Activated CD4-positive, alpha-beta T cell treated with anti-CD3 and anti-CD28 coated beads, Interleukin-2, amount 50 U/mL, for 16 hours (primary cell): ENCODE data around the gene HTR3D.
"Not testable (repeated sequence)": the region's sequence is repeated elsewhere in the genome, so short reads cannot be mapped to it uniquely, and the experiment has no call there.

Experiments
- DNase-seq: peaks from one replicate; pipeline ENCODE4 v3.0.0-alpha.2; 2020

Gene HTR3D, protein sequence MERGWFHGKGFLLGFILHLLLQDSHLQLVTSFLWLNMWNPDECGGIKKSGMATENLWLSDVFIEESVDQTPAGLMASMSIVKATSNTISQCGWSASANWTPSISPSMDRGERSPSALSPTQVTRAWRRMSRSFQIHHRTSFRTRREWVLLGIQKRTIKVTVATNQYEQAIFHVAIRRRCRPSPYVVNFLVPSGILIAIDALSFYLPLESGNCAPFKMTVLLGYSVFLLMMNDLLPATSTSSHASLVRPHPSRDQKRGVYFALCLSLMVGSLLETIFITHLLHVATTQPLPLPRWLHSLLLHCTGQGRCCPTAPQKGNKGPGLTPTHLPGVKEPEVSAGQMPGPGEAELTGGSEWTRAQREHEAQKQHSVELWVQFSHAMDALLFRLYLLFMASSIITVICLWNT

DNA sequence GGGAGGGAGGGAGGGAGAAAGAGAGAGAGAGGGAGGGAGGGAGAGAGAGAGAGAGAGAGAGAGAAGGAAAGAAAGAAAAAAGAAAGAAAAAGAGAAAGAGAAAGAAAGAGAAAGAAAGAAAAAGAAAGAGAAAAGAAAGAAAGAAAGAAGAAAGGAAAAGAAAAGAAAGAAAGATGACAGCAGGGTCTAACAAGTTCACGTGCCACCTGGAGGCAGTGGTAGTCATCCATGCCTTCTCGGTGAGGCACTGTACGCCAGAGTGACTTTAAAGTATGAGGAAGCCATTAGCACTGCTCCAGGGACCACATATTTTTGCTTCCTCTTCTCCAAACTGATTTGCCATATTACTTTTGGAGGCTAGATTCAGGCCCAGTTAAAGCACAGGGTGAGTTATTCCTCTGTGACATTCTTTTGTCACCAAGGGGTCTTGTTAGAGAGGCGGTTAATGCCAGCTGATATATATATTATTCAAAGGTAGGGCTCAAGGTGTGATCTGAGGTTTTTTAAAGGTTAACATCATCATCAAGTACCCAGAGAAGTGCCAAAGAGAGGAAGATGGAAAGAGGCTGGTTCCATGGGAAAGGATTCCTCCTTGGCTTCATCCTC, at the start of gene HTR3D:
HTR3D (plus strand) TSS at position 556 of the 606 bp plus-strand sequence; CDS start at position 556, 0 bp downstream.
- DNase-seq: no peak

DNA sequence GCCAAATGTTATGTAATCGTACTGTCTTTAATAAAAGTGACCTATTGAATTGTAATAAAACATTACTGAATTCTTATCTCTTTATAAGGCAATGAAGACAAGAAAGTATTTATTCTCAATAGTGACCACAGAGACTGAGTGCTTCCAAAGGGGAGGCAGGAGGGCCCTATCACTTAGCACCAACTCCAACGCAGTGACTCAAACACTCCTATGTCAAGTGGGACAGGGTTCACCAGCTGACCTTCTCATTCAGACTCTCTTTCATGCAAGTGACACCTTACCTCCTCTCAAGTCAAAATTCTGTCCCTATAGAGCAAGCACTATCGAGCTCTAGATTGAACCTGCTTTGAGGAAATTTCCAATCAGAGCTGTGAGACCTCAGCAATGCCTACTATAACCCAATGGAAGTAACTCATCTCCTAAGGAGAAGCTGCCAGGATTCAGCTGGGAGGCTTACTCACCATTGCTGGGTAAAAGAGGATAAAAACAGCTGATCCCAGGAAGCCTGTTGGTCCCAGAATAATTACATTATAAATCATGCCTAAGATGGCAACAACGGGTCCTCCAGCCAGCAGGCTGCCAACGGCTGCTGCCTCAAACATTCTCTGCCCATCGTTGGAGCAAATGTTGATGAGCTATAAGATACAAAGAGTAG, 49.4 kb upstream of the HTR3D start:
- DNase-seq: no peak

DNA sequence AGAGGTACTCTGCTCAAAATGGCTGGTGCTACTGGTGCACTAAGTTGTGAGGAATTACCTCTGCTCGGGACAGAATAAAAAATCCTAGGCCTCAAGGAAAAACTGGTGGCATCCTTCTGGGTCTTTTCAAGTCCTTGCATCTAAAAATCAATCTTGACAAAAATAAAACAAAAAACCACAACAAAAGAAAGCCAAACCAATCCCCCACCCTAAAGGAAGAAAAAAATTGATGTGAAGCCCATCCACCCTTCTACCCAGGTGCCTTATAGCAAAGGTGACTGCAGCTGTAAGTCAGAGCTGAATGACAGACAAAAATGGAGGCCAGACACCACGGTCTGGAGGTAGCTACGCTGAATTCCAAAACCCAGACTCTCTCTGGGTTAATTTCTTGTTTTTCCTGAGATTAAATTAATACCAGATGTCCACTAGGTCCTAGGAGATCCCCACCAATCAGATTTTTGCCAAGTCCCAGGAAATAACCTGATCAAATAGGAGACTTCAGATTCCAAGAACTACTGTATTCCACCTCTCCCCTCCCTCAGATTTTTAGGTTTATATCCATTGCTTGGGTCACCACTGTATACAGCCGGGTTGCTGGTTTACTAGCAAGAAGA, 47.3 kb upstream of the HTR3D start:
- DNase-seq: no peak

DNA sequence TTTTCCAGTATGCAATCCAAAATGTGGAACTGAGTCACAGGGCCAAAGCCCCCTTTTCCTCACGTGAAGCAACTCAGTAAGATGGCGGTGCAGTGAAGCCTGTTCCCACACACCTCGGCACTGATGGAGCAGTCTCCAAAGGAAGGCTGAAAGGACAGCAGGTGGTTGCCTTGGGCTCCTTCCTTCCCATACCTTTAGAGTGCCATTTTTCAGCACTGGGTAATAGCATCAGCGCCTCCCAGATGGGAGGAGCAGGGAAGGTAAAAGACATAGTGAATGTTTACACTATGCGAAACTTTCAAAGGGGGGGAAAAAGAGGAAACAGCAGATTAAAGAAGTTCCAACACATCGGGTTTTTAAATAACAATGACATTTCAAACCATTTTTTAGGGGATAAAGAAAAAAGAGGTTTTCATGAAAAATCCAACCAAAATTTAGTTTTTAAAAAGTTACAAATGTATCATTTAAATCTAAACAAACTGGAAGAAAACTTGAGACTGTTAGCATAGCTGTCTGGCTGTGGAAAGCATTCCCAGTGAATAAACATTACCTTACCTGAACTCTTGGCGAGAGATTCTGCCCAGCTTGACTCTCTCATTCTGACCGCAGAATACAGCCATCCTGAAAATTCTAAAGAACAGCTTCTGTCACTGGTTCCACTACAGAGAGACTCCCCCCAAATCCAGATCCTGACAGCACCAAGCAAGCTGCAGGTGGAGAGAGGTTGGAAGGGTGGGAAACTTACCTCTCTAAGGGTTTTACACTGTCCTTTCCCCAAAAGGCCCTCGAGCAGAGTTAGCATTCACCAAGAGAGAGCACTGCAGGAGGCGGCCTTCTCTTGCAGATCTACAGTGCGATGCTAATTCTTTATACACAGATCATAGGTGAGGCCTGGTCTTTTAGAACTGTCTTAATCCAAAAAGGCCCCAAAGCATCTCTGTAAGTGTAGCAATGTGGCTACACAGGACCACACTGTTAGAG, 46.5 kb upstream of the HTR3D start:
- DNase-seq: no peak

DNA sequence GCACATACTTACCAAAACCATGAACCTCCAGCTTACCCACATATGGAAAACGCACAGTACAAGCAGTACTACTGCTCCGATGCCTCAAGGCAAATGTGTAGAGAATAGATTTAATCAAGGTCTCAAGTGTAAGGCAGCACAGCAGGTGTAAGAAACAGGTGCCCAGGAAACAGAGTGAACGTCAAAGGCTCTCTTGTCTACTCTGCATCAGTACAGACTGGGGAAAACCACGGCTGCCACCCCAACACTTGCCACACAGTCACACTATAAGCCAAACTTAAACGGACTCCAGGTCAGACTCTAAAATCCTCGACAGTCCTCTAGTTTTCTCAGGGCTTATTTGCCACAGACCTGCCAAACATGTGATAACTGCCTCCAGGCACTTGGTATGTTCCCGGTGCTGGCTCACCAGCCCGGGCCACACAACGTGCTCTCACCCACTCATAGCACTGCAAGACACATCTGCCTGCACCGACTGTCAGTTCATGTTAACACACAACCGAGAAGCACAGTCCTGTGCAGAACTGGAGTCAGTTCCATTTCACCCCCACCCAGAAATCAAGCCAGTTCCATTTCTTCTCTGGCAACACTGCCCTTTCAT, 44.4 kb upstream of the HTR3D start:
- DNase-seq: no peak

DNA sequence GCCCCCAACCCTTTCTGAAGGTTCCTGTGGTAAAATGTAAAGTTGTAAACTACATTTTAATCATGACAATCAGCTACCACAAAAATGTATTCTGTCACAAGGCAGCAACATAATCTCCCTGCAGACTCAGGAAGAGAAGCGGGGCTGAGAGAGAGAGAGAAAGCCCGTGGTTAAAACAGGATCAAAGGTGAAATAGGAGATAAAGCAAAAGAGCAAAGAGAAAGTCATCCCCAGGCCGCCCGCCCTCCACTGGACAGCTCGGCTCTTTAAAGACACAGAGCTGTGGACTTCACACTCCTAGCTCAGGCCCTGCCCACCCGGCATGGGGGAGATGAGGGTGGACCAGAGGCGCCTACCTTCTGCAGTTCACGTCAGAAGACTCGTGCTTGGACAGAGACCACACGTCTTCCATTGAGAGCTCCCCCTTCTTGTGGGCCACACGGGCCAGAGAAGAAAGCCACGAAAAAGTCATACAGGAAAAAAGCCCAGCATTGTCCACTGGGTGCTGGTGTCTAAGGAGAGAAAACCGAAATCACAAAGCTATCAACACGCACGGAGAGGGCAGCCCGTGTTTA, 43.2 kb upstream of the HTR3D start:
- DNase-seq: no peak

DNA sequence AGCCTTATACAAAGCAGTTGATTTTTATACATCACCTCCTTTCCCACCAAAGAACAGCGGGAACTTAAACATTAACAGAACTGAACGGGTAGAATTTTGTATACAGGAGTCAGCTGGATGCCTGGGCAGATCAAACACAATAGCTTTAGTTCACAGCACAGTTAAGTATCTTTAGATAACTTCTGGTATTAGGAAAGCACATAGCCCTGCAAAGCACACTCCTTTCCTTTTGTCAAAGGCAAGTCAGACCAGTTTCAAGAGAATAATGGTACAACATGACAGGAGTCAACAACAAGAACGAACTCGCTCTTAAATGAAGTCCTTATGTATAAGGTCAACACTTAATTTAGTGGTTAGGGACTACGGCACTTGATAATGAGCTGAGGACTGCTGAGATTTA, 40.1 kb upstream of the HTR3D start:
- no peak for DNase-seq

DNA sequence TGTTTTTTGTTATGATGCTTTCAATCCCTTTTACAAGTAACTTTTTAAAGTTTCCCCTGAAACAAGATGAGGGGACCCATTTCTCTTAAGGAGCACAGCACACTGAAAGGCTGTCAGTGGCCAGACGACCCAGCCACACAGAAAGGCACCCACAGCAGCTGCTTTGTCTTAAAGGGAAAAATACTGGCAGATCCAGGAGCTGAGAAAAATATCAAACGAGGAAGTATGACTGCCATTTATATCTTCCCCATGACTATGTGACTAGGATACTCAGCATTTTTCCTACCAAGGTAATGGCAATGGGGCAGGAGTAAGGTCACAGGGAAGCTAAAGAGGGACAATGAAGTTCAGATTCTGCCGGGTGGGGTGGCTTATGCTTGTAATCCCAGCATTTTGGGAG, 29.8 kb upstream of the HTR3D start:
- no peak for DNase-seq

DNA sequence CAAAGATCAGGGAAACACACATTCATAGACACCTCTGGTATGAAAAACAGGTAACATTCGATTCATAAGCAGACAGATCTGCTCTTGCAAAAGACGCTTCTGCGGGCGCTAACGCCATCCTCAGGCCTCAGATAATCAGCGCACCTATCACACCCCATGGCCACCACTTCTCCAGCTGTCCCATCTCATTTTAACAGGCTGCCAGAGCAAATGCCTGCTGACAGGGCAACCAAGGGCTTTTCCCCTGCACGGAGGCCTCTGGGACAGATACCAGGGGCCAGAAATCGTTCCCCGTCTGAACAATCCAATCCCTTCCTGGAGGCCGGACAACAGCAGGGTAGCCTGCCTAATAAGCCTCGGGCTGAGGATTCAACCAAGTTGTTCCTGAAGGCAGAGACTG, 29.1 kb upstream of the HTR3D start:
- no peak for DNase-seq

DNA sequence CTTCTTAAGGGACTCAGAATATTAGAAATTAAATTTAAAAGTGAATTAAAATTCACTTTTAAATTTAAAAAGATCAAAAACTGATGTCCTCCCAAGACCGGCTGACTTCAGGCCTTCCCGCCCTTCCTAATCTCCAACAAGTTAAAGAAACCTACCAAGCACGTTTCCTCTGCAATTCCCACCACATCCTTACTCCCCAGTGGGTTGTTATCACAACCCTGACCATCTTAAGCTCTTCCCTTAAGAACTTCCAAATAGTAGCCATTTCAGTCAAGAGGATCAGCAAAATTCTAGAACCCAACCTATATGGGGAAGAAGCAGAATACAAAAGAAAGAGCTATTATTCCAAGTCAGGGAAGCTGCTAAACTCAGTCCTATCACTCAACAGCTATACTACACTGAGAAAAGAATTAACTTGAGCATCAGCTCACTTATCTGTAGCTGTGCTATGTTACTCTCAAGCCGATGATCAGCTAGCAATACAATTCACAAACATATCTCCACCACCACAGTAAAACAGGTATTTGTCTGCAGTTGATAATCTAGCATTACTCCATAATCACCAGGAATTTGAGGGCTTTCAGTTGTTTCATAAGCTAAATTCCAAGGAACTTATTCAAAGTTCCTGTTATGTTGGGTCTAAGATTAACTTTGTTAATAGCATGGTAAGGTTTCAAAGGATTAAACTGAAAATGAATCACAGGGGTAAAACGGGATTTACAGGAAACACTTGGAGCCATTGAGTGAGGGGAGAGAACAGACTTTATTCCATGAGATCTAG, 28.2 kb upstream of the HTR3D start:
- DNase-seq: no peak

DNA sequence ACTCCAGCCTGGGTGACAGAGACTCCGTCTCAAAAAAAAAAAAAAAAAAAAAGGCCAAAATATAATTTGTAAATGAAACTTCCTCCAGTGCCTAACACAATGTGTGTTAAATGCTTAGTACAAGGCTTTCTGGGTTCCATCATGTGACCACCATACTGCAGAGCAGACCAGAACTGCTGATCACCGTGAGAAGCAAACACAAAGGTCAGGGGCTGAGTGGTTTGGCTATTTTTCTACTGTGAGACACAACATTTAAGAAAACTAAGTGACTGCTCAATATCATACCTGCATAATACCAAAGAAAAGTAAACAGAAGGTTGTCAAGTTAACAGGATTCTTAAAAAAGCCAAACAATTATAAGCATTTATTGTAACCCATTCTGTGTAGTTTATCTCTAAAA, 27.1 kb upstream of the HTR3D start:
- DNase-seq: no peak

DNA sequence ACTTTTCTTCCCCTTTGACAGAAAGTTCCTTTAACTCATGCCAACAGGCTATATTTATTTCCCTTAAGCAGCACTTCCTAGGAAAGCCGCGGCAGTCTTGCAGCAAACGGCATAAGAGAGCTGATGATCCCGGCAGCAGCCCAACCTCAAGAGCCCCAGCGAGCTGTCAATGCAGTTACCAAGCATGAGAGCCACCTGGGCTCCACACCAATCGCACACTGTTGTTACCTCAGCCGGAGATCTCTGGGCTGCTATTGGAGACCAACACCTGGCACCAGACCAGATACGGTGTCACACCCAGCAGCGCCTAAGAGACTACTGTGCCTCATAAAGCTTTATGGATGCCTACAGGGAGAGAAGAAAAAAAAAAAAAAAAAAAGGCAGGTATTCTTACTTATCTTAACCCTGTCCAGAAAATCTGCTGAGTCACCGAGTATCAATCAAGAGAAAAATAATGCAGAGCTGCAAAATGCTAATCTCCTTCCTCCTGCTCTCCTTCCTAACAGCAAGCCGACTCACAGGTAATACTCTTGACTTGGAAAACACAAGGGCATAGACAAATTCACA, 25.5 kb upstream of the HTR3D start:
- DNase-seq: no peak

DNA sequence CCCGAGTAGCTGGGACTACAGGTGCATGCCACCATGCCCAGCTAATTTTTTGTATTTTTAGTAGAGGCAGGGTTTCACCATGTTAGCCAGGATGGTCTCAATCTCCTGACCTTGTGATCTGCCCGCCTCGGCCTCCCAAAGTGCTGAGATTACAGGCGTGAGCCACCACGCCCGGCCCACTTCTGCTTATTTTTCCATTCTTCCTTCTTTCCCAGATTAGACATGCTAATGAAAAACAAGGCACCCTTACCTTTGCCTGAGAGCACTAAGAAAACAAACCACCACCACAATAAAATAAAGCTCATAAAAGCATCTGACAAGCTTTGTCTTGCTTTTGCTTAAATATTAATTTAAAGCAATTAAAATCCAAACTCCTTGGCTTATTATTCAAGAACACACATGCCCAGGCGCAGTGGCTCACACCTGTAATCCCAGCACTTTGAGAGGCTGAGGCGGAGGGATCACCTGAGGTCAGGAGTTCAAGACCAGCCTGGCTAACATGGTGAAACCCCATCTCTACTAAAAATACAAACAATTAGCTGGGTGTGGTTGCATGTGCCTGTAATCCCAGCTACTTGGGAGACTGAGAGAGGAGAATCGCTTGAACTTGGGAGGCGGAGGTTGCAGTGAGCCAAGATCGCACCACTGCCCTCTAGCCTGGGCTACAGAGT, 24.3 kb upstream of the HTR3D start:
- not testable (repeated sequence) for DNase-seq

DNA sequence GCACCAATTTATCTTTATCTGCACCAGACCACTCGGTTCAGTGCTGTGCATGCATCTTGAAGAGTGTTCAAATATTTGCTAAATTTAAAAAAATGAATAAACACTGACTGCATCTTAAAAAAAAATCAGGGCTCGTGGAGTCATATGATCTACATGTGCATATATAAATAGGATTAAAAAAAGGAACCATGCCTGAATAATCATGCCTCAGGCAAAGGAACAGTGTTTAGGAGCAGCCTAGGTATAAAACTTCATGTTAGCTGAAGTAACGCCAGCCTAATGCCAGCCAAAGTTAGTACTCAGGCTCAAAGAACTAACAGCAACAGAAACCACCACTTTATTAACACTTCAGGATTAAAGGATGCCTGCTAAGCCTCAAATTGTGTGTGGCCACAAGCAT, 23.4 kb upstream of the HTR3D start:
- DNase-seq: no peak

DNA sequence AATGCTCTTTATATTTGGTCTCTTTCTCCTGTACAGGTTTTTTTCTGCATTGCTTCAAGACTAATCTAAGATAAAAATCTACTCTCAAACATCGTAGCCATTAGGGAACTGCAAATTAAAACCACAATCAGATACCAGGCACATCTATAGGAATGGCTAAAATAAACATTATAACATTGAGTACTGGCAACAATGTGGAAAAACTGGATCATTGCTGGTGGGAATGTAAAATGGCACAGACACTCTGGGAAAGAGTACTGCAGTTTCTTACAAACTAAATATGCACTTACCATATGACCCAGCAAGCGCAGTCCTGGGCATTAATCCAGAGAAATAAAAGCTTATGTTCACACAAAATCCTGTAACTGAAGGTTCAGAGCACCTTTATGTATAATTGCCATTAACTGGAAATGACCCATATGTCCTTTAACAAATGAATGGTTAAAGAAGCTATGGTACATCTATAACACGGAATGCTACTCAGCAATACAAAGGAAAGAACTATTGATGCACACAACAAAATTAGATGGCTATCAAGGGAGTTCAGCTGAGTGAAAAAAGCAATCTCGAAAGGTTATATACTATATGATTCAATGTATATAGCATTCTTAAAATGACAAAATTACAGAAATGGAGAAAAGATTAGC, 20.2 kb upstream of the HTR3D start:
- no peak for DNase-seq

DNA sequence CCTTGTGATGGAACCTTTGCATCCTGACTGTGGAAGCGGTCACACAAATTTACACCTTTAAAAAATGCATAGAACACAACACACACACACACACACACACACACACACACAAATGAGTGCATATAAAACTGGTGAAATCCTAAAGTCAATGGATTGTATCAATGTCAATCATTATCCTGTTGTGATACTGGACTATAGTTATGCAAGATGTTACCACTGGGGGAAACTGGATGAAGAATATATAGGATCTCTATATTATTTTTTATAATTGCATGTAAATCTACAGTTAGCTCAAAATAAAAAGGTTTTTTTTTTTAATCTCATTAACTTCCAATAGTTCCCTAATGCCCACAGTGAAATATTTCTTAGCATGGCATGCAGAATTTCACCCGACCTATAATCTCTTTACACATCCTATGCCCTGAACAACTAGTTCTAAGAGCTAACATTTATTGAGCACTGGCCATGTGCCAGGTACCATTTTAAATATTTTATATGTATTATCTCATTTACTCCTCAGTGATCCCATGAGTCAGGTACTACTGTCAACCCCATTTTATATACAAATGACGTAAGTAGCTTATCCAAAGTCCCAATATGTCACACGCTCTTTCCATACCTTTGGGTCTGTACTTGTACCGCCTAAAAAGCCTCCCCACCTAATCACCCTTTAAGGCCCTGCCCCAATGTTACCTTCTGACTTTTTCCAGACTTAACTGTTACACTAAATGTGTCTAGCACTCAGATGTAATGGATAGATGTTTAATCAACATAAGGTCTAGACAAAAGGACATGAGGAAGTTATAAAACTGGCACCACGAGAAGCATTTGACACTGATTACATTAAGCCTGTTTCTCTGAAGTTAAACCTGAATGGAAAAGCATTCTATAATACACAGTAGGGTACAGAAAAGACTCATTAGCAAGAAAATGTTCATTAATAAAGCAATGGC, 19.3 kb upstream of the HTR3D start:
- DNase-seq: no peak

DNA sequence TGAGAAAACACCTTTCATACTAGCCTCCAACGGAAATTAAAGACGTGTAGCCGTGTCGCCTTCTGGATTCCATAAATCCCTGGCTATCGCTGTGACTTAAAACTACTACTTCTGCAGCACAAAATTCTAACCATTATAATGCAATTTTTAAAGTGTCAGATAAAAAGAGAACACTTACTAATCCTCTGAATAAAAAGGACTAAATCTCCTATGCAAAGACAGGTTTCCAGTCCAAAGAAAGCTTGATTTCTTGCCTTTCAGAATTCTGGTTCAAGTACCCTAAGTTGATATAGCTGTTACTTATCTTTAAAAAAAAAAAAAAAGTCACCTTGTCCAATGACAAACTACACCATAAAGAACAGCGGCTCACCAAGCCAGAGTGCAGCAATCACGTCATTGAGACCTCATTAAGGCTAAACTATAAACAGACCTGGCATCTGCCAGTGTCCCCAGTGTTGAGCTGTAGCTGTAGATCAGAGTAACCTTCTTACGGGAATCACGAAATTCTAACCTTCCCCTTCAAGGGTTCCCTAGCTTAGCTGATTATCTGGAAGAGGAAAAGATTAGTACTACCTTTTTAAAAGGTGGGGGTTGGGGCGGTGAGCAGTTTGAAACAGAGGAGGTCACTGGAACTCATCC, 16.0 kb upstream of the HTR3D start:
- no peak for DNase-seq

DNA sequence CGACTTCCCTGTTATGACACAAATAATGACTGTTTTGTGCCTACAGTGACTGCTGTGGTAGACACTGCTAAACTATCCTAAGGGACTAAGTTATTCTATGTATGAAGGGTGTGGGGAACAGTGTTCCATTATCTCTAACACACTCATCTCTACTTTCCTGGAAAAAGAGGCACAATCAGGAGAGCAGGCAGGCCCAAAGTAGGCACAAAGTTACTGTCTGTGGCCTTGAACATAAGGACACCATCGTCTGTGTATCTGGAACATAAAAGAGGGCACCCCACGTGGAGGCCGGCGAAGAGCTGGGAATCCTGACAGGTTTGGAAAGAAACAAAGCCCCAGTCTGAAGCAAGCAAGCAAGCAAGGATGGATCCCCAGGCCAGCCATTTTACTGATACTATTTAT, 15.4 kb upstream of the HTR3D start:
- no peak for DNase-seq
